Hepatic stellate cell (primary cell): ENCODE data around the gene GZMM.
A peak's percentile ranks its signal among the peaks of the same experiment; 100 is the strongest.

ENCODE experiments used
- DNase-seq: peaks from one replicate; pipeline ENCODE4 v3.0.0; 2011; ENCODE audit warnings: low spot score

The GZMM gene

DNA sequence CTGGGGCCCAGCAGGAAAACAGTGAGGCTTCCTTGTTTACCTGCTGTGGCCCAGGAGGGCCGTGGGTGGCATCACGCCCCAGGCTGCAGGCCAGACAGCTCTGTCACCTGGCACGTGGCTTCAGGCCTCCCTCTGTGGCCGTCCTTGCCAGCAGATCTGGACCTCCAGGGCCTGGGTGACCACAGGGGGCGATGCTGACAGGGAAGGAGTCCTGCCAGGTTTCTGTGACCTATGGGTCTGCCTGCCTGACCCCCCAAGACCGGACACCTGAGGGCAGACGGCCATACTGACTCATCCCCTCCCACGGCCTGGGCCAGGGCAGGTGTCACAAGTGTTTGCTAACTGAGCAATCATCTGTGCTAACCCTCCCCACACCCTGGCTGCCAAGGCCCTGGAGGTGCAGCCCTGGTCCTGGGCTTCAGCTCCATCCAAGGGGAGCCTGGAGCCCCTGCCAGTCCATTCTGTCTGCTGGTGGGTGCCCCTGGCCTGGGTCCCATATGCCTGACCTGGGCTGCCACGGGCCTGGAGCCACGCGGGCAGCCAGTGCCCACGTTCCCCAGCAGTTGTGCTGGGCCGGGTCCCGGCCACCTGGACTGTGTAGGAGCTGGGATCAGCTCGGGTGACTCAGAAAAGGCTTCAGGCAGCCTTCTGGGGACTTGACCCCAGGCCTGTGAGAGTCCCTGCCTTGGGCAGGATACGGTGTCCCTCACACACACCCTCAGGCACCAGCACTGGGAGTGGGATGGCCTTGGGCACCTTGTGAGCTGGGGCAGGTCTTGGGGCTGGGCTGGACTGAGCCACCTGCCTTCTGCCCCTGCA is 8.6 kb upstream of the GZMM start:
- no peak for DNase-seq

DNA sequence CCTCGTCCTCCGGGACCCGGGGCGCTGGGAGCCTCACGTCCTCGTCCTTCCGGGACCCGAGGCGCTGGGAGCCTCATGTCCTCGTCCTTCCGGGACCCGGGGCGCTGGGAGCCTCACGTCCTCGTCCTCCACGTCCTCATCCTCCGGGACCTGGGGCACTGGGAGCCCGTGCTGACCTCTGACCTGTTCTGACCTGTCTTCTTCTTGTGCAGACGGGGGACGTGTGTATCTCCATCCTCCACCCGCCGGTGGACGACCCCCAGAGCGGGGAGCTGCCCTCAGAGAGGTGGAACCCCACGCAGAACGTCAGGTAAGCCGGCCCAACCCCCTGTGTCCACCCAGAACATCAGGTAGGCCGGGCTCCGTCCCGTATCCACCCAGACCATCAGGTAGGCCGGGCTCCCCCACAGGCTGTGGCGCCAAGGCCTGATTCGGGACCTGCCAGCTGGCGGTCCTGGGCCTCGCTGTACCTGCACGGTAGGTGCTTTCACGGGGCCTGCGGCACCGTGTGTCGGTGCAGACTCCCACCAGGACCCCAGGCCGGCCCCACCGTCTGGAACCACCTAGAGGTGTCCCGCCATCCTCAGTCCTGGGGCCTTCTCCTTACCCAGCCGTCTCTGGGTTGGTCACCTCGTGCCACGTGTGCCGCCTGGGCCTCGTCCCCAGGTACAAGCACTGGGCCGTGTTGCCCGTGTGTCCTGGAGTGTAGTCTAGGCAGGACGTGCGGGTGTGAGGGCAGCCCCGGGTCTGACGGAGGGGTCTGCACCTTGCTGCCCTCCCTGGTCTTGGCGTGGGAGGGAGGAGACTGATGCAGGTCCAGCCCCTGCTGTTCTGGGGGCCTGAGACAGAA is 7.6 kb upstream of the GZMM start:
- DNase-seq = no peak

DNA sequence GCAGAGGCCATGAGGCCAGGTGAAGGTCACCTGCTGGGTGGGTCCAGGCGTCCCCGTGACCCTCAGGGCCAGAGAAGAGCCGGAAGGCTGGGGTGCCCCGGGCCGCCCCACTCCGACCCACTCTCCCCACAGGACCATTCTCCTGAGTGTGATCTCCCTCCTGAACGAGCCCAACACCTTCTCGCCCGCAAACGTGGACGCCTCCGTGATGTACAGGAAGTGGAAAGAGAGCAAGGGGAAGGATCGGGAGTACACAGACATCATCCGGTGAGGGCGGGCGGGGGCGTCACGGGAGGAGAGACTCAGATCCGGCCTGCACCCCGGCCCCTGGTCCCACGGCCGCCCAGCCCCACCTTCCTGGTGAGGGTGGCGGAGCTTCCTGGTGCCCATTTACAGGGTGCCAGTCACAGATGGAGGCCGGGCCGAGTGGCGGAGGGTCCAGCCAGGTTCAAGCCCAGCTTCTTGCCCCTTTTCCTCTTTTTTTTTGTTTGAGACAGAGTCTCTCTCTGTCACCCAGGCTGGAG is 6.9 kb upstream of the GZMM start:
- DNase-seq = no peak

DNA sequence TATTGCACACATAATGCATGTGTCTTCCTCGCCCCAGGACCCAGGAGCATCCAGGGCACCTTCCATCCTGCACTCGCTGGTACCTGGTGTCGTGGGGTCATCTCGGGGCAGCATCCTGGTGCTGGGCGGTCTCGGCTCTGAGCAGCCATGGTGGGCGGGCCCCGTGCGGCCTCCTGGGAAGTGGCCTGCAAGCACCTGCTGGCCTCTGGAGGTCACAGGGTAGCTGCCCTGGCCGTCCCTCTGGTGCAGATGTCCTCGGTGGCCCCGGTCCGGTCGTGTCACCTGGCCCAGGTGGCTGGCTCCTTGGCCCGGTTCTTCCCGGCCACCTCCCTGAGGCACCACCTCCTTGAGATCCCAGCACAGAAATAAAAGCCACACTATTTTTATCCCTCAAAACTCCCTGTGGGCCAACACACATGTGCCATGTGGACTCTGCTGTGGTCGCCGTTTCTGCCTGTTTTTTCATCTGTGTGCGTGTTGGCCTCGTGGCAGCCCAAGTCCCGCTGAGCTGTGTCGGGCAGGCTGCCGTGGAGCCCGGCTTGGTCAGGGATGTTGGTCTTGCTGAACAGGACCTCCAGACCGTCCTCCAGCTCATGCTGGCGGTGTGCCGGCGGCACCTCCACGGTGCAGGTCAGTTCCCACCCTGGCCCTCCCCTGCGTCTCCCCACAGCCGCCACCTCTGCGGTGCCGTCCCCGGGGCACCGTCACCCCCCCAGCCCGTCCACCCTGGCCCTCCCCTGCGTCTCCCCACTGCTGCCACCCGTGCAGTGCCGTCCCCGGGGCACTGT is 5.0 kb upstream of the GZMM start:
- DNase-seq = no peak

DNA sequence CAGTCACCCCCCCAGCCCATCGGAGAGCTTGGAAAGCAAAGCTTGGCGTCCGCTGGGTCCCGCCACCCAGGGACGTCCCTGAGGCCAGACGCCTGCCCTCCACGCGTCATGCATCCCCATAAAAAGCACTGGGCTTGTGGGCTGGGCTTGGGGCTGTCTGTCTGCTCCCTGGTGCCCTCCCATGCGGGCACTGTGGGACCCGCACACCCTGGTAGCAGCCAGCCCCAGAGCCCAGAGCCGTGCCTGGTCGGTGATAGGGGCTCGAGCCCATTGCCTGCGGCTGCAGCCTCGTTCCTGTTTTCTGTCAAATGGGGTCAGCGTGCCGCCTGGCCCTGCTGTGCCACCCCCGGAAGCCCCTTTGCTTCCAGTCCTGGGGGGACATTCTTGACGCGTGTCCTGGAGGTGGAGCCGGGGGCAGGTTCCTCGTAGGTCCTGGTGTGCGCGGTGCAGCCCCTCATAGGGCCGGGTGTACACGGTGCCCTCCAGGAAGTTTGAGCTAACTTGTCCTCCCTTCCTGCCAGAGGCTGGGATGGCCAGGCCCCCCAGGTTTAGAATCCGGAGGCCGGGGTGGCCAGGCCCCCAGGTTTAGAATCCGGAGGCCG is 4.3 kb upstream of the GZMM start:
- DNase-seq = no peak

DNA sequence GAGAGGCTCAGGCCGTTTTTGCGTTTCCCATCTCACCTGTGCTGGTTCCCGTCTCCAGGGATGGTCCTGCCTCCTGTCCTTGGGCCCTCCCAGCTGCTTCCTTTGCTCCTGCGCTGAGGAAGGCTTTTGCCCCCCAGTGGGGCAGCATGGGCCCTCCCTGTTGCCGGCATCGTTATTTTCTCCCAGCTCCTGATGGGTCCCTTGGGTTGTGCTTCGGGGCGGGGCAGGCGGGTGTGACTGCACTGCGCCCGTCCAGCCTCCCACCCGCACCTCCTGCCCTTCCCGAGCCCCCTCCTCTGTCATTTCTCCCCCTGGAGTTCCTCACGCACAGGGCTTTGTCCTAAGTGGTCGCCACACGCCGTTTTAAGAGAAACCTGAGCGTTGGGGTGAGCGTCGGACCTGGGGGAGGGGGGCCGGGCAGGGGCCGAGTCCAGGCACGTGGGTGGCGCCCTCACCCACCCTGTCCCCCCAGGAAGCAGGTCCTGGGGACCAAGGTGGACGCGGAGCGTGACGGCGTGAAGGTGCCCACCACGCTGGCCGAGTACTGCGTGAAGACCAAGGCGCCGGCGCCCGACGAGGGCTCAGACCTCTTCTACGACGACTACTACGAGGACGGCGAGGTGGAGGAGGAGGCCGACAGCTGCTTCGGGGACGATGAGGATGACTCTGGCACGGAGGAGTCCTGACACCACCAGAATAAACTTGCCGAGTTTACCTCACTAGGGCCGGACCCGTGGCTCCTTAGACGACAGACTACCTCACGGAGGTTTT is 2.8 kb upstream of the GZMM start:
- no peak for DNase-seq

DNA sequence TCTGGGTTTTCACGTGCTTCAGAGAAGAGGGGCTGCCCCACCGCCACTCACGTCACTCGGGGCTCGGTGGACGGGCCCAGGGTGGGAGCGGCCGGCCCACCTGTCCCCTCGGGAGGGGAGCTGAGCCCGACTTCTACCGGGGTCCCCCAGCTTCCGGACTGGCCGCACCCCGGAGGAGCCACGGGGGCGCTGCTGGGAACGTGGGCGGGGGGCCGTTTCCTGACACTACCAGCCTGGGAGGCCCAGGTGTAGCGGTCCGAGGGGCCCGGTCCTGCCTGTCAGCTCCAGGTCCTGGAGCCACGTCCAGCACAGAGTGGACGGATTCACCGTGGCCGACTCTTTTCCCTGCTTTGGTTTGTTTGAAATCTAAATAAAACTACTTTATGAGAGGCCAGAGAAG is 2.2 kb upstream of the GZMM start:
- no peak for DNase-seq

DNA sequence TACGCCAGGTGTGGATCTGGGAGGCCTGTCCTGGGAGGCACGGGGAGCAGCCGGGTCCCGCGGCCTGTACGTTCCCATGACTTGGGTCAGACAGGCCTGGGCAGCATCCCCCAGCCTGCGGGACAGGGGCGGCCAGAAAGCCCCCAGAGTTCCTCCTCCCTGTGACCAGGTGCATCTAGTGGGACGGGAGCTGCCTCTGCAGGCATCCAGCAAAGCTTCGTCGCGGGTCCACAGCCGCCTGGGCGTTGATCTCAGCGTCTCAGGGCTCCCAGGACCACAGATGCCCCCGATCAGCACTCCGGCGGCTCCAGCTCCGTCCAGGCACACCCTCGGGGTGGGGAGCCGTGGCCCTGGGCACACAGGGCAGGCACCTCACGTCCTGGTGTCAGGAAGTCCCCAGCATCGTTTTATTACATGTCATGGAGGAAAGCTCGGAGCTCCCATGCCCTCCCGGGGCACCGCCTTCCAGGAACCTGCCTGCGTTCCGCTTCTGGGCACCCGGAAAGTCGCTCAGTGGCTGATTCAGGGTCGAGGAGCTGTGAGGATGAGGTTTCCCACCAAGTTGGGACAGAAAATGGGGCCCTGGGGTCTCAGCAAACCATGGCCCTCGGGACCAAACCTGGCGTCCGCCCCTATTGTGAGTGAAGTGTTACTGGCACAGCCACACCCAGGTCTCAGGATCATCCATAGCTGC is 1.5 kb upstream of the GZMM start:
- DNase-seq = no peak

DNA sequence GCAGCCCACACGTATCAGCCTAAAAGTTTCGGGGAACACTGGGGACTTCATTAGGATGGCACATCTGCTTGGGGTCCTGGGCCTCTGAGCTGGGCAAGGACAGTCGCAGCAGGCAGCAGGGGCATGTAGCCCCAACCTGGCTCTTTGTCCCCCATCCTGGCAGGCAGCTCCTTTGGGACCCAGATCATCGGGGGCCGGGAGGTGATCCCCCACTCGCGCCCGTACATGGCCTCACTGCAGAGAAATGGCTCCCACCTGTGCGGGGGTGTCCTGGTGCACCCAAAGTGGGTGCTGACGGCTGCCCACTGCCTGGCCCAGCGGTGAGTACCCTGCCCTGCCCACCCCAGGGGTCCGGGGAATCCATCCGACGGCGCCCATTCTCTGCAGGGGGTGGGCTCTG is 3.3 kb downstream of the GZMM start:
- no peak for DNase-seq

DNA sequence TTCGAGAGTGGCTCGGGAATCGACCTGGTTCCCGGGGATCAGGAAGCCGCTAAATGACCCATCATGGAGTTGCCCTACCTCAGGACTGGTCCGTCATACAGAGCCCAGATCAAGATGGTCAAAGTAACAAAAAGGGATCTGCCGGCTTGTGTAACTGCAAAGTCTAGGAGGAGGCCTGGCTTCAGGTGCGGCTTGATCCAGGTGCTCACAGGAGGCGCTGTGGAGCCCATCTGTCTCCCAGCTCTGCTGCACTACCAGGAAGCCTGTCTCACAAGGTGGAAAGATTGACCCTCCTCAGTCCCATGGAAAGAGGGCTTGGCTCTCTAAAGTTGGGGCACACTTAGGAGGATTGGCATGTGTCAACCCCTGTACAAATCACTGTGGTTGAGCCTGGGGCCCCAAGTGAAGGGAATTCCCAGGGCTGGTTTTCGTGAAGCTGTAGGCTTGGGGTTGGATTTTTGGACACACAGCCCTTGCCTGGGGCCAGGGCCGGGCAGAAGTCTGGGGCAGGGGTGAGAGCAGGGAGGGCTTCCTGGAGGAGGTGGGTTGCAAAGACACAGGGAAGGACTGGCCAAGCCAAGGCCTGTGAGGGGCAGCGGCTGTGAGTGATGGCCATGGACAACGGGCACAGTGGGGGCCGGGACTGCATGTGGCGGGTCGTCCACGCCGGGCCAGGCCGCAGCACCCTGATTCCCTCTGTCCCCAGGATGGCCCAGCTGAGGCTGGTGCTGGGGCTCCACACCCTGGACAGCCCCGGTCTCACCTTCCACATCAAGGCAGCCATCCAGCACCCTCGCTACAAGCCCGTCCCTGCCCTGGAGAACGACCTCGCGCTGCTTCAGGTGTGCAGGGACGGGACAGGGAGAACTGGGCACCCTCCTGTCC is 4.2 kb downstream of the GZMM start:
- no peak for DNase-seq

DNA sequence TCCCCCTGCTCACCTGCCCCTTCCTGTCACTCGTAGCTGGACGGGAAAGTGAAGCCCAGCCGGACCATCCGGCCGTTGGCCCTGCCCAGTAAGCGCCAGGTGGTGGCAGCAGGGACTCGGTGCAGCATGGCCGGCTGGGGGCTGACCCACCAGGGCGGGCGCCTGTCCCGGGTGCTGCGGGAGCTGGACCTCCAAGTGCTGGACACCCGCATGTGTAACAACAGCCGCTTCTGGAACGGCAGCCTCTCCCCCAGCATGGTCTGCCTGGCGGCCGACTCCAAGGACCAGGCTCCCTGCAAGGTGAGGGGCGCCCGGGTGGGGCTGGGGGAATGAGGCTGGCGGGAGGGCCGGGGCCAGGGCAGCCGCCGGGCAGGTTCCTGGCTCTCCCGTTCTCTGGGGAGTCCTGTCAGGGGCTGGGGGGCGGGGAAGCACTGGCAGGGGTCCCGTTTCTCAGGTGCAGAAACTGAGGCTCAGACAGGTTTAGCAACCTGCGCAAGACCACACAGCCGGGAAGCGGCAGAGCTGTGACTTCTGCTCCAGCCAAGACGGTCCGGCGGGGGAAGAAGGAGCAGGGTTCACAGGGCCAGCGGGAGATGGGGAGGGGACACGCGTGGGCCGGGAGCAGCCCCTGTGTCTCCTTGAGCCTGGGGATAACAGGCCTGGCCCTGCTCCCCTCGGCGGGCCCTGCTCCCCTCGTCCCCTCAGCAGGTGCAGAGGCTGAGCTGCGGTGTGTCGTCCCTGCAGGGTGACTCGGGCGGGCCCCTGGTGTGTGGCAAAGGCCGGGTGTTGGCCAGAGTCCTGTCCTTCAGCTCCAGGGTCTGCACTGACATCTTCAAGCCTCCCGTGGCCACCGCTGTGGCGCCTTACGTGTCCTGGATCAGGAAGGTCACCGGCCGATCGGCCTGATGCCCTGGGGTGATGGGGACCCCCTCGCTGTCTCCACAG is 5.3 kb downstream of the GZMM start:
- no peak for DNase-seq

DNA sequence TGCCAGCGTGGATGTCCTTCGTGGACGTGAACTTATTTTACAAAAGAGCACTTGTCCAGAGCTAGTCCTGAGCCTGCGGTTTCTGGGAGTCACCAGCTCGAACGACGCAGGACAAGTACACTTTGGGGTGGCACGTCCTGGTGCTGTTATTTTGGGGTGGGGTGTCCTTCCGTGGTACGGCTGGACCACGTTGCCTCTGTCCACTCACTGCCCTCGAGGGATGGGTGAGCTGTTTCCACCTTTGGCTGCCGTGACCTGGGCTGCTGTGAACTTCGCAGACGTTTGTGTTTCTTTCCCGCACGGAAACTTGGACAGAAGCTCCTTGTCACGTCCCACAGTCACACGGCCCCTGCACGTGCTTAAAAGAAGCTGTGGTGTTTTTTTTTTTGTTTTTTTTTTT is 11.0 kb downstream of the GZMM start:
- no peak for DNase-seq

DNA sequence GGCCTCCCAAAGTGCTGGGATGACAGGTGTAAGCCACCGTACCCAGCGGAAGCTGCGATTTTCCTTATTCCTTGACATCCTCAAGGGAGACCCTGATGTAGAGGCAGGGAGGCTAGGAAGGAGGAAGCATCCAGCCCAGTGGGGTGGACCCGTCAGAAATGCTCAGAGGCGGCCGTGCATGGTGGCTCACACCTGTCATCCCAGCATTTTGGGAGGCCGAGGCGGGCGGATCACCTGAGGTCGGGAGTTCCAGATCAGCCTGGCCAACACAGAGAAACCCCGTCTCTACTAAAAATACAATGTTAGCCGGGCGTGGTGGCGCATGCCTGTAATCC is 11.6 kb downstream of the GZMM start:
- no peak for DNase-seq

DNA sequence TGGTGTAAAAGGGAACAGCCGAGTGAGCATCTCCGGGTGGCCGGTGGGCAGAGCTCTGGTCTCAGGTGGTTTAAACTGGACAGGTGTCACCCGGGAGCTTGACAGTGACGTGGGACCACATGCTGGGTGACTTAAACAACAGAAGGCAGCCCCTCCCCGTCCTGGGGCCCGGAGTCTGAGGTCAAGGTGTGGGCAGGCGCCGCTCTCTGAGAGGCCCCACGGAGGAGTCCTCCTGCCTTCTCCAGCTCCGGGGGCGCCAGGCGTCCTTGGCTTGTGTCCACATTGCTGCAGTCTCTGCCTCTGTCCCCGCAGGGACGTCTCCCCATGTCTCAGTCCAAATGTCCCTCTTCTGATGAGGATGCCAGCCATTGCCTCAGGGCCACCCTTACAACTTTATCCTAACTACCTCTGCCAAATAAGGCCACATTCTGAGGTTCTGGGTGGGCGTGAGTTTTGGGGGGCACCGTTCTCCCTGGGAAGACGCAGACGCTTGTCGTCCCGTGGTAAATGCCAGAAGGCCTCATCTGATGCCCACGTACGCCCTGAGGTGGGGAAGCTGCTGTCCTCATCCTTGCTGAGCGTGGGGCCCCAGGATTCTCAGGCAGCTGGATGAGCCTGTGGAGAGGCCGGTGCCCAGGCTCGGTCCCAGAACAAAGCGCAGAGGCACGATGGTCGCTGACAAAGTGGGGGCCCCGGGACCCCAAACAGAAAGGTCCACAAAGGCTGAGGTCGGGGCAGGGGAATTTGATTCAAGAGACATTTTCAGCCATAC is 12.9 kb downstream of the GZMM start:
- no peak for DNase-seq

DNA sequence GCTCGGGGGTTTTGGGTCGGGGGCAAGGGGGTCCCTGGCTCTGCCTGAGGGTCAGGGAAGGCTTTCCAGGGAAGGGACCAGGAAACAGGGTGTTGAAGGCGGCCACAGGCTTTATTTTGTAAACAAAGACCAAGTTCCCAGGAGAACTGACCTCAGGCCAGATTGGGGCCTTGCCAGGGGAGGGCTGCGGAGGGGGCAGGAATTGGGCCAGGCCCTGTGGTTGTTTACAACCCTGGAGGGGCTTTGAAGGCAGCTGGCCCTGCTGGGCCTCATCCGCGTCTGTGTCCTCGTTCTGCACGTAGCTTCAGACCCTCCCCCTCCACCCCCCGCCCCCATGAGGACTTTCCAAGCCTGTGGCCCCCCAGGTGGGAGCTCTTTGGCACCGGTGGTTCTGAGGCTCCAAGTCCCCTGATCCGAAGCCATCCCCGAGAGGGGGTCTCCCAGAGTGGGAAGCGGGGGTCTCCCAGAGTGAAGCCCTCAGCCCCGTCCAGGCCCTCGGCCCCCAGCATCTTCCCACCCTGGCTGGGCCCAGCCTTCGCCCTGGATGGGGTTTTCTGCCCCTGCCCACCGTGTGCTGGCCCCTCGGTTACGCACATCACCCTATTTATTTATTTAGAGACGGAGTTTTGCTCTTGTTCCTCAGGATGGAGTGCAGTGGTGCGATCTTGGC is 15.1 kb downstream of the GZMM start:
- no peak for DNase-seq

DNA sequence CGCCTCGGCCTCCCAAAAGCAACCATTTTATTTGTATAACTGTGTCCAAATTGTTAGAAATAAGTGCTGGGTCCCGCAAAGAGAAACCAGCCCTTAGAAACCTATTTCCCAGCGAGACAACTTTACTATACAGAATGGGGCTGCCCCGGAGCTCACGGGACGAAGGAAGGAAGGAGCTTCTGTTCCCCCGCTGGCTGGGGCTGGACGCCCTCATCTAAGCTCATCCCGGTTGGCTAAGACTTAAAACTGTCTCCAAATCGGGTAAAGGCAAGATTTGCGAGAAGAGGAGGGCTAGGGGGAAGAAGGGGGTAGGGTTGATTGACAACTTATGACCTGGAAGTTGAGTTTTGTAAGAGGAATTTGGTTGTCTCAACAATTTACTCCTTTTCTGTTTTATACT is 16.3 kb downstream of the GZMM start:
- DNase-seq = no peak

DNA sequence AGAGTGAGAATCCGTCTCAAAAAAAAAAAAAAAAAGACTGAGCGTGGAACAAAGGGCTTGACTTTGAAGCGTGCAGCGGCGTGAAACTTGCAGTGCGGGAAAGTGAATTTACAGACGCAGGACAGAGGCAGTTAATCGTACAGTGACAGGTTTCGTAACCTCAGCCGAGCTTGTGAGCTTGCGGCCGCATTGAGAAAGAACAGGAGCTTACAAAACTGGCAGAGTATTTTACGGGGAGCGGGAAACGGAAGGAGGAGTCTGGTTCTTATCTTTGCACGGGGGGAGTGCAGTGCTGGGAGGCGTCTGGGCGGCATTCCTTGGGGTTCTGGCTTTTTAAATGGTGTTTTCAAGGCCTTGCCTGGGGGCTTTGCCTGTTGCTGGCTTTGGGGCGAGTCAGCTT is 22.6 kb downstream of the GZMM start:
- peak; percentile 77 for DNase-seq
